ENCODE results near the gene FRYL. TPM values are rescaled to one million over a fixed set of nuclear protein-coding genes. Genes with fewer than 3 reads are reported as not detected.

Gene FRYL
- total and polyA plus RNA-seq, 2 of the 8 experiments (the other 6 are each of a cell fraction or from before 2014, with no cell fraction given), result 8.0 to 36.5 TPM

DNA sequence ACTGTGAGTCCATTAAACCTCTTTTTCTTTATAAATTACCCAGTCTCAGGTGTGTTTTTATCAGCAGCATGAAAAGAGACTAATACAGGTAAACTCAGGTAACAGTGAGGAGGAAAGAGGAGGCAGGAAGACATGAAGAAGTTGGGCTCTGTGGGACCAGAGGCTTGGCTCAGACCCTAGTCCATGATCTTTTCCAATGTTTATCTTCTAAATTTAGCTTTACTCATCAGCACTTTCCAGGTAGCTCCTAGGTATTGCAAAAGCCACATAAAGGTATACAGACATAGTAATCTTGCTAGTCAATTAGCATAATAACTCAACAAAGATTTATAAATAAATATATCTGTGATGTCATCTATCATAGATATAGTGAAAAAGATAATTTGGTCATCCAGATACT lies 11.2 kb upstream of the FRYL start (continued):
- TF ChIP-seq, protein P1, sequence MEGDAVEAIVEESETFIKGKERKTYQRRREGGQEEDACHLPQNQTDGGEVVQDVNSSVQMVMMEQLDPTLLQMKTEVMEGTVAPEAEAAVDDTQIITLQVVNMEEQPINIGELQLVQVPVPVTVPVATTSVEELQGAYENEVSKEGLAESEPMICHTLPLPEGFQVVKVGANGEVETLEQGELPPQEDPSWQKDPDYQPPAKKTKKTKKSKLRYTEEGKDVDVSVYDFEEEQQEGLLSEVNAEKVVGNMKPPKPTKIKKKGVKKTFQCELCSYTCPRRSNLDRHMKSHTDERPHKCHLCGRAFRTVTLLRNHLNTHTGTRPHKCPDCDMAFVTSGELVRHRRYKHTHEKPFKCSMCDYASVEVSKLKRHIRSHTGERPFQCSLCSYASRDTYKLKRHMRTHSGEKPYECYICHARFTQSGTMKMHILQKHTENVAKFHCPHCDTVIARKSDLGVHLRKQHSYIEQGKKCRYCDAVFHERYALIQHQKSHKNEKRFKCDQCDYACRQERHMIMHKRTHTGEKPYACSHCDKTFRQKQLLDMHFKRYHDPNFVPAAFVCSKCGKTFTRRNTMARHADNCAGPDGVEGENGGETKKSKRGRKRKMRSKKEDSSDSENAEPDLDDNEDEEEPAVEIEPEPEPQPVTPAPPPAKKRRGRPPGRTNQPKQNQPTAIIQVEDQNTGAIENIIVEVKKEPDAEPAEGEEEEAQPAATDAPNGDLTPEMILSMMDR (IDR thresholded peaks at IDR 0.05; ENCODE audit: control extremely low read depth in 1 of 3, insufficient read depth in 1 of 3, low read depth in 1 of 3, low read length in 3 of 3), result no peak
- TF ChIP-seq PHF8 (conservative IDR thresholded peaks at IDR 0.05; ENCODE audit: low read depth, low read length) (no peak), FOSL1 (IDR thresholded peaks at IDR 0.05; ENCODE audit: insufficient read depth, low read depth, low read length) (no peak), KDM4A (IDR thresholded peaks at IDR 0.05; ENCODE audit: low read depth, low read length, severe bottlenecking) (no peak)

All from H1 (cell line).